Measurements from ENCODE around the gene HDAC8. TPM values are rescaled to one million over a fixed set of nuclear protein-coding genes. Genes with fewer than 3 reads are reported as not detected.
A peak's percentile ranks its signal among the peaks of the same experiment; 100 is the strongest.
"Not testable (repeated sequence)": the region's sequence is repeated elsewhere in the genome, so short reads cannot be mapped to it uniquely, and the experiment has no call there.

HDAC8 gene
- total and polyA plus RNA-seq, 9 donors = 15.4 to 22.0 (median 17.7) TPM

DNA sequence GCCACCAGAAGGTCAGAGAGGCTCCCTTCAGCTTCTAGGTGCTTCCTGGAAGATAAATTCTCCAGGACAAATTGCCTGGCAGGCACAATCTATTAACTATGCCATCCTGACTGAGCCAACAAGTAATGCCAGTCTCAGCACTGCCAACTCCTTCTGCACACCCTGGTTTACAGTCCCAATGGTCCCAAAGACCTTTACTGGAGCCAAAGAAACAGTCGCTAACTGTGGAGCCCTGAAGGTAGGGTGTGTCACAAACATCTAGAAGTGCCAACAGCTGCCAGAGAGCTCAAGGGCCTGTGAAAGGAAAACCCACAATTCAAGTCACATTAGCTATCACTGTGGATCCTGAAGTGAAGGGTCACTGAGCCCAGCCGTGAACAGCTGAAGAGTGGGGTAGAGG is 232.0 kb downstream of the HDAC8 start:
- no peak overlapping the region for H3K4me3 ChIP-seq (ENCODE audit: low read length)
- 80% methylated on average over 1 of the region's 2 CpGs for WGBS (ENCODE audit: insufficient coverage)
- peak overlapping the region; percentile 47 for H3K27ac ChIP-seq (ENCODE audit: low read length)
- H3K27me3 ChIP-seq (ENCODE audit: control insufficient read depth, insufficient read depth, low read length) = peaks cover 33% of the 10 kb centered on the region
- no peaks in the 10 kb centered on the region for H3K9me3 ChIP-seq (replicated peaks; ENCODE audit: control insufficient read depth, low read depth, low read length)
- no peaks in the 10 kb centered on the region for H3K36me3 ChIP-seq (ENCODE audit: control insufficient read depth, insufficient read depth, low read length)
- H3K4me1 ChIP-seq (ENCODE audit: control insufficient read depth, insufficient read depth, low read length) = peaks cover 2% of the 10 kb centered on the region
- DNase-seq = no peak

DNA sequence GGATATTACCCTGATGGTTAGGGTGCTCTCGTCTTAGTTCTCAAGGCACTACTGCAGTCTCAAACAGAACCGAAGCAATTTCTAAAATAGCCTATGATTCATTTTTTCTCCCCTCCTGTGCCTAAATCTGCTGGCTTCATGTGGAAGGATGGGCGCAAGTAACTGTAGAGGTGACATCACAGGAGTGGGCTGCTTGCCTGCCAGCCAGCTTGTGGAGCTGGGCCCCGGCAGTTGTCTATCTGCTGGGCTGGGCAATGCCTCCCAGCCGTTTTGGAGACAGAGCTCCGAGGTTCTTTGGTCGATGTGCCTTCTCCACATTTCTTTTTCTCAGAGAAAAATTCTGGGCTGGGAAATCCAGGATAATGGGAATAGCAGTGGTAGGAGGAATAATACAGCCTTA is 232.6 kb downstream of the HDAC8 start:
- Histone ChIP-seq H3K27me3 (ENCODE audit: control insufficient read depth, insufficient read depth, low read length) (peaks cover 32% of the 10 kb centered on the region), H3K9me3 (replicated peaks; ENCODE audit: control insufficient read depth, low read depth, low read length) (no peaks in the 10 kb centered on the region), H3K36me3 (ENCODE audit: control insufficient read depth, insufficient read depth, low read length) (no peaks in the 10 kb centered on the region), H3K4me3 (ENCODE audit: low read length) (no peak overlapping the region), H3K27ac (ENCODE audit: low read length) (no peak overlapping the region), H3K4me1 (ENCODE audit: control insufficient read depth, insufficient read depth, low read length) (peaks cover 2% of the 10 kb centered on the region)
- 79% methylated on average over 2 of the region's 7 CpGs for WGBS (ENCODE audit: insufficient coverage)
- peak; percentile 57 for DNase-seq

DNA sequence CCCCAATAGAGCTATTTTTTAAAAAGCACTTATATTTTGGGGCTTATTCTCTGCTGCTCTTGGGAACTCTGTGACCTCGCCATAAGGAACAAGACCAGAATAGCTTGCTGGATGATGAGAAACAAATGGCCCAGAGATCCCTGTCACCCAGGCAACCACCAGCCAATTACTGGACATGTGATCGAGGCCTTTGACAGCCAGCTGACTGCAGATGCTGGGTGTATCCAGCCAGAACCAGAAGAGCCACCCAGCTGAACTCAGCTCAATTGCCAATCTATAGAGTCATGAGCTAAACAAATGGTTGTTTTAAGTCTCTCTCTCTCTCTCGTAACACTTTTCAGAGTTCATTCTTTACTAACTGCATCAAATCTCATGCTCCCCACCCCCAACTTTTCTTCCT is 242.5 kb downstream of the HDAC8 start:
- no CpG with 5 or more reads among the region's 3 CpGs for WGBS (ENCODE audit: insufficient coverage)
- Histone ChIP-seq H3K36me3 (ENCODE audit: control insufficient read depth, insufficient read depth, low read length) (no peaks in the 10 kb centered on the region), H3K27me3 (ENCODE audit: control insufficient read depth, insufficient read depth, low read length) (peaks cover 24% of the 10 kb centered on the region), H3K27ac (ENCODE audit: low read length) (no peak overlapping the region), H3K4me1 (ENCODE audit: control insufficient read depth, insufficient read depth, low read length) (no peaks in the 10 kb centered on the region), H3K9me3 (replicated peaks; ENCODE audit: control insufficient read depth, low read depth, low read length) (peaks cover 3% of the 10 kb centered on the region), H3K4me3 (ENCODE audit: low read length) (no peak overlapping the region)
- no peak for DNase-seq

DNA sequence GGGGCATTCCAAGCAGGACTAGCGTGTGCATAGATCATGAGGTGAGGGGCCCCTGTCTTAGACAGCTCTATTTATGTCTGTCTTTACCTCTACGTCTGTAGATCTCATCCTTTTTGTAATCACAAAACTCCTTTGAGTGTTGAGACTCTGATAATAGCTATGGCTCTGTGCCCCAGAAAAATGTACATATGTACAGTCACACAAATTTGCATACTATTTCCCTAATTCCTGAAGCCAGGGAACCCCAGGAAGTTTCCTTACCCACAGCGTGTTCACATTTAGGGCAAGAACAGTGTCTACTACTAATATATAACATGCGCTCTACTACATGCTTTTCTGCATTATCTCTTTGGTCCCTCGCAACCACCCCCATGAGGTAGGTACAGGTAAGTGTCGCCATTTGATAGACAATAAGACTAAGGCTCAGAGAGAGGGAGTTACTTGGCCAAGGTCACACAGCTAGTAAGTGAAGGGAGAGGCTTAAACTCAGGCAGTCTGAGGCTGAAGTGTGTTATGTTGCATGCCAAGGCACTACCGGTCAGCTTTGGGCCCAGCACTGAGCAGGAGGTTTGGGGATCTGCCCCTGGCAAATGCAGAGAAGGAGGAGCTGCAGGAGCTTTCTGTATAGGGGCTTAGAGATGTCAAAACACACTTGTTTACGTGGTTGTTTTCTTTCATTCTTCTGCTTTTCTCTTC is 245.9 kb downstream of the HDAC8 start:
- no peaks in the 10 kb centered on the region for H3K4me1 ChIP-seq (ENCODE audit: control insufficient read depth, insufficient read depth, low read length)
- peaks cover 3% of the 10 kb centered on the region for H3K9me3 ChIP-seq (replicated peaks; ENCODE audit: control insufficient read depth, low read depth, low read length)
- H3K27ac ChIP-seq (ENCODE audit: low read length) = no peak overlapping the region
- WGBS (ENCODE audit: insufficient coverage) = 65% methylated on average over 3 of the region's 8 CpGs
- H3K4me3 ChIP-seq (ENCODE audit: low read length) = no peak overlapping the region
- no peaks in the 10 kb centered on the region for H3K36me3 ChIP-seq (ENCODE audit: control insufficient read depth, insufficient read depth, low read length)
- H3K27me3 ChIP-seq (ENCODE audit: control insufficient read depth, insufficient read depth, low read length) = peaks cover 24% of the 10 kb centered on the region
- DNase-seq = no peak

DNA sequence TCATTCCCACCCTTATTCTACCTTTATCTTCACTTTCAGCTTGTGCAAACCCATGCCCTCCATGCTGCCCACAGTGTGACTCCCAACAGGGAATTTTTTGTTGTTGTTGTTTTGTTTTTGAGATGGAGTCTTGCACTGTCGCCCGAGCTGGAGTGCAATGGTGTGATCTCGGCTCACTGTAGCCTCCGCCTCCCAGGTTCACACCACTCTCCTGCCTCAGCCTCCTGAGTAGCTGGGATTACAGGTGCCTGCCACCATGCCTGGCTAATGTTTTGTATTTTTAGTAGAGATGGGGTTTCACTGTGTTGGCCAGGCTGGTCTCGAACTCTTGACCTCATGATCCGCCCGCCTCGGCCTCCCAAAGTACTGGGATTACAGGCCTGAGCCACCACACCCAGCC is 253.0 kb downstream of the HDAC8 start:
- H3K27ac ChIP-seq (ENCODE audit: low read length); DNase-seq; H3K4me3 ChIP-seq (ENCODE audit: low read length); H3K36me3 ChIP-seq (ENCODE audit: control insufficient read depth, insufficient read depth, low read length); H3K9me3 ChIP-seq (replicated peaks; ENCODE audit: control insufficient read depth, low read depth, low read length): not testable (repeated sequence)
- peaks cover 41% of the 10 kb centered on the region for H3K27me3 ChIP-seq (ENCODE audit: control insufficient read depth, insufficient read depth, low read length)
- peaks cover 22% of the 10 kb centered on the region for H3K4me1 ChIP-seq (ENCODE audit: control insufficient read depth, insufficient read depth, low read length)
- 100% methylated on average over 4 of the region's 8 CpGs for WGBS (ENCODE audit: insufficient coverage)

DNA sequence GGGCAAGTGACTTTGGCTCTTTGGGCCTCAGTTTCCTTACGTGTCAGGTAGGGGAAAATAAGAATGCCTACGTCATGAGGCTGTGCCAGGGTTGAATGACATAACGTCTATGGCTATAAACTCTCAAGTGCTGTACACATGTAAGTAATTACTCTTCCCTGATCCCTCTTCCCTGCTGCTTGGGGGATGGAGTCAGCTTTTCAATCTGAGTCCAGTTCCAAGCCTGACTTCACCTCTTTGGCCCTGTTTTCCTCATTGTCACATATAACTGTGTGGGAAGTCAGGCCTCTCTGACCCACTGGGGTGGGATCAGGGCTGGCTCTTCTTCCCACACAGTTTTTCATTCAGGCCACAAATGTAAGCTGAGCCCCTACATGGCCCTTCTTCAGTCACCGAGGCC is 255.5 kb downstream of the HDAC8 start:
- DNase-seq = peak; percentile 86
- H3K27me3 ChIP-seq (ENCODE audit: control insufficient read depth, insufficient read depth, low read length) = peaks cover 63% of the 10 kb centered on the region
- H3K4me1 ChIP-seq (ENCODE audit: control insufficient read depth, insufficient read depth, low read length) = peaks cover 46% of the 10 kb centered on the region
- no peak overlapping the region for H3K4me3 ChIP-seq (ENCODE audit: low read length)
- H3K36me3 ChIP-seq (ENCODE audit: control insufficient read depth, insufficient read depth, low read length) = no peaks in the 10 kb centered on the region
- peak overlapping the region; percentile 45 for H3K27ac ChIP-seq (ENCODE audit: low read length)
- WGBS (ENCODE audit: insufficient coverage) = 0% methylated on average over 1 of the region's 4 CpGs
- H3K9me3 ChIP-seq (replicated peaks; ENCODE audit: control insufficient read depth, low read depth, low read length) = no peaks in the 10 kb centered on the region

DNA sequence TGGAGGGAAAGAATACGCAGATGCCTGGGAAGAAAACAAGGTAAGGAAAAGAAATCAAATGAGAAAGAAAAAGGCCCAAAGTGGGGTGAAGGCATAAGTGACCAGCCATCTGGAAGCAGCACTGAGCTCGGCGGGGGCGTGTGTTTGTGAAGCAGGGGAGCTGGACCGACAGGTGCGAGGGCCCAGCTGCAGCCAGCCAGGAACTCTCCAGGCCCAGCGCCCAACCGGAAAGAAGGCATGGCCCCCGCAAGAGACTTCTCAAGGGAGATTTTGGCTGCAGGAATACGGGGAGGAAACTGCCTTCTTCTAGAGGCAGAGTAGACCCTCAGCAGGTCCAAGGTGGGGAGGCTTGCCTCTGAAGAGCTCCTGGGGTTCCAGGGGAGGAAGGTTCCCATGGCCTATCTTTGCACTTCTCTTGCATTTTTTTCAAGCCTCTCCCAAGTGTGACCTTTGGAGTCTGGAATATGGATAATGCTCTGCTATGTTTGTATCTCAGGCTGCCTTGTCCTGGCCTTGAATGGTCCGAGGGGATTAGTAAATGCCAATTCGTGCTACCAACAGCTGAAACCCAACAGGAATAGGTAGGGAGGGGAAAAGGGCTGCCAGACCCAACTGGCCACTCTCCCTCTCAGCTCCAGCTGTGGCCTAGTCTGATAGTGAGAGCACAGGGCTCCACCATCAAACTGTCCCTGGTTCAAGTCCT is 256.1 kb downstream of the HDAC8 start:
- H3K36me3 ChIP-seq (ENCODE audit: control insufficient read depth, insufficient read depth, low read length) = no peaks in the 10 kb centered on the region
- no peaks in the 10 kb centered on the region for H3K9me3 ChIP-seq (replicated peaks; ENCODE audit: control insufficient read depth, low read depth, low read length)
- DNase-seq = peak; percentile 73
- H3K27ac ChIP-seq (ENCODE audit: low read length) = peak overlapping the region; percentile 45
- 7% methylated on average over 10 of the region's 12 CpGs for WGBS (ENCODE audit: insufficient coverage)
- H3K4me1 ChIP-seq (ENCODE audit: control insufficient read depth, insufficient read depth, low read length) = peaks cover 46% of the 10 kb centered on the region
- H3K27me3 ChIP-seq (ENCODE audit: control insufficient read depth, insufficient read depth, low read length) = peaks cover 67% of the 10 kb centered on the region
- H3K4me3 ChIP-seq (ENCODE audit: low read length) = no peak overlapping the region

DNA sequence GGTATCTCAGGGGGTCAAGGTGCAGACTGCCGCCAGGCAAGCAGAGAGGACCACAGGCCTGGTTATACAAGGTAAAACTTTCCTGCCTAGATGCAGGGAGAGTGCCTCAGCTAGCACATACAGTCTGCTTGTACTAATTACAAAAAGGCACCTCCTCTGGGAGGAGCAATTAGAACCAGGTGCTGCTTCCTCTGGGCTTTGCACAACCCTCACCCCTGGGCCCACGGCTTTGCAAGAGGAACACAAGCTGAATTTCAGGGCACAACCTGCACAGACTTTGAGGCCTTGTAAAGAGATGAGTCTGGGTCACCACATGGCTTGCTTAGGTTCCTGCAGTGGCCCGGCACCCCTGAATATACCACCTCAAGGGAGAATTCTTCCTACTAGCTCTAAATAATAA is 257.8 kb downstream of the HDAC8 start:
- H3K27ac ChIP-seq (ENCODE audit: low read length) = no peak overlapping the region
- no peaks in the 10 kb centered on the region for H3K9me3 ChIP-seq (replicated peaks; ENCODE audit: control insufficient read depth, low read depth, low read length)
- WGBS (ENCODE audit: insufficient coverage) = 62% methylated on average over 2 of the region's 3 CpGs
- no peak overlapping the region for H3K4me3 ChIP-seq (ENCODE audit: low read length)
- no peaks in the 10 kb centered on the region for H3K36me3 ChIP-seq (ENCODE audit: control insufficient read depth, insufficient read depth, low read length)
- peaks cover 71% of the 10 kb centered on the region for H3K27me3 ChIP-seq (ENCODE audit: control insufficient read depth, insufficient read depth, low read length)
- peaks cover 46% of the 10 kb centered on the region for H3K4me1 ChIP-seq (ENCODE audit: control insufficient read depth, insufficient read depth, low read length)
- no peak for DNase-seq

DNA sequence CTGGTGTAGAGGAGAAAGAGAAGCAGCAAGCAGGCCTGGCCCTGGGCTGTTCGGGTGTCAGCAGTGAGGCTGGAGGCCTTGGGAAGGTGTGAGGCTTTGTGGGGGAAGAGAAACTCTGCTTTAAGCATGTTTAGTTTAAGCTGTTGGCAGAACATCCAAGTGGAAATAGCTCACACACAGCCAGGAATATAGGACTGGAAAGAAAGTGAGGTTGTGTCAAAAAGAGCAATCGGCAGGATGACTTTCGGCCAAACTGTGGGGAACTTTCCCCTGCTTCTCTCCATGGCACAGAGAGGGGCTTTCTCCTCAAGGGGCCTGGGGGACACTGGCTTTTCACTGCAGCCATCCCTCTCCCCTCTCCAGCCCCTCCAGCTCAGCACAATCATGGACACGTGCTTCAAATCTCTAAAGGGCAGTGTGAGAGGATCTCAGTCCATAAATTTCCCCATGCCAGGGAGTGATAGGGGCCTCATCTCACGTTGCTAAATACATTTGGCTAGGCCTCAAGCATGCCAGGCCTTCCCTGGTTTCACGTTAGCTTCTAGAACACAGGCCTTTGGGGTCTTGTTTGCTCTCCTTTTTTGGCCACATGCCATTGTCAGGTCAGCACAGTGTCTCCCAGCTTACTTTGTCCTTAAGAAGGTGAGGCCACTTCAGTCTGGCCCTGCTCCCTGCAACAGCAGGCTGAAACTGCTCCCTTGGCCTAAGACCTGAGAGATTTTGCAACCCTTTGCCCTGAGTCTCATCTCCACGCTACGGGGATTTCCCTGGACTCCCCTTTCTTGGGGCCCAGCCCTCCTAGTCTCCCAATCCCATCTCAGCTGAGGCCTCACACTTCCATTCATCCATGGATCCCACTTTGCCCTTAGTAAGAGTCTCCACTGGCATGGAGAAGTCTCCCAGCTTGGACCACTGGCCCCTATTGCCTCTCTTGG is 258.7 kb downstream of the HDAC8 start:
- H3K4me1 ChIP-seq (ENCODE audit: control insufficient read depth, insufficient read depth, low read length) = peaks cover 53% of the 10 kb centered on the region
- peak overlapping the region; percentile 67 for H3K27ac ChIP-seq (ENCODE audit: low read length)
- 36% methylated on average over 7 of the region's 8 CpGs for WGBS (ENCODE audit: insufficient coverage)
- no peaks in the 10 kb centered on the region for H3K36me3 ChIP-seq (ENCODE audit: control insufficient read depth, insufficient read depth, low read length)
- H3K27me3 ChIP-seq (ENCODE audit: control insufficient read depth, insufficient read depth, low read length) = peaks cover 77% of the 10 kb centered on the region
- no peaks in the 10 kb centered on the region for H3K9me3 ChIP-seq (replicated peaks; ENCODE audit: control insufficient read depth, low read depth, low read length)
- DNase-seq = peak; percentile 92
- no peak overlapping the region for H3K4me3 ChIP-seq (ENCODE audit: low read length)
